Activated T-cell treated with anti-CD3 and anti-CD28 coated beads for 4 hours (primary cell): ENCODE data around the gene TPGS1.

Experiments used
- DNase-seq: peaks from one replicate; pipeline ENCODE4 v3.0.0-alpha.2; 2020

Gene TPGS1

DNA sequence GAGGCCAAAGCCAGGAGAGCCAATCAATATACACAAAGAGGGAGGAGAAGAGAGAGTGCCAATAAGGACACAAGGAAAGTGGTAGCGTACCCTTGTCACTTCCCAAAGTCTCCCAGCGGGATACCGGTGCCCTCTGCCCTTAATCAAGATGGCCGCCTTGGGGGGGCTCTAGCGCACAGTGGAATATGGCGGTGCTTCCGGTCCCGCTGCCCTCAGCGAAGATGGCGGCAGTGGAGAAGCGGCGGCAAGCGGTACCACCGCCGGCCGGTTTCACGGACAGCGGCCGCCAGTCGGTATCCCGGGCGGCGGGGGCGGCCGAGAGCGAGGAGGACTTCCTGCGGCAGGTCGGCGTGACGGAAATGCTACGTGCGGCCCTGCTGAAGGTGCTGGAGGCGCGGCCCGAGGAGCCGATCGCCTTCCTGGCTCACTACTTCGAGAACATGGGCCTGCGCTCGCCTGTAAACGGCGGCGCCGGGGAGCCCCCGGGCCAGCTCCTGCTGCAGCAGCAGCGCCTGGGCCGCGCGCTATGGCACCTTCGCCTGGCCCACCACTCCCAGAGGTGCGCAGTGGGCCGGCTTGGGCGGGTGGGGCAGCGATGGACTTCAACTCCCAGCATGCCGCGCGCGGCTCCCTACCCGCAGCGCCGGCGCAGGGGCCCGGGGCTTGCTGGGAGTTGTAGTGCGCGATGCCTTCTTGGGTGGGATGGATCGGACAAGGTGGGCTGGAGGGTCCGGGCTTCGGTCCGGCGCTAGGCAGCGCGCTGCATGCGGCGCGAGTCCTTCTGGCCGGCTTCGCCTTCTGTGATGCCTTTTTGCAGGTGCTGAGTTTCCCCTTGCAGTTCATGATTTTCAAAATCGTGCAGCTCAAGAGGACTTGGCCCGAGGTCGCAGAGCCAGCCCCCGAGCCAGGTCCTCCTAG, at the start of gene TPGS1:
Gene TPGS1 (plus strand): TSS at position 212 of the 918 bp plus-strand sequence. CDS start 10 bp downstream, at position 222.
- peak; percentile 60 for DNase-seq

- no peak for DNase-seq
Measured at GRCh38 chr19:457636-458035, 49.7 kb upstream of the TPGS1 start.

- no peak for DNase-seq
Measured at GRCh38 chr19:458091-459042, 48.9 kb upstream of the TPGS1 start.

DNA sequence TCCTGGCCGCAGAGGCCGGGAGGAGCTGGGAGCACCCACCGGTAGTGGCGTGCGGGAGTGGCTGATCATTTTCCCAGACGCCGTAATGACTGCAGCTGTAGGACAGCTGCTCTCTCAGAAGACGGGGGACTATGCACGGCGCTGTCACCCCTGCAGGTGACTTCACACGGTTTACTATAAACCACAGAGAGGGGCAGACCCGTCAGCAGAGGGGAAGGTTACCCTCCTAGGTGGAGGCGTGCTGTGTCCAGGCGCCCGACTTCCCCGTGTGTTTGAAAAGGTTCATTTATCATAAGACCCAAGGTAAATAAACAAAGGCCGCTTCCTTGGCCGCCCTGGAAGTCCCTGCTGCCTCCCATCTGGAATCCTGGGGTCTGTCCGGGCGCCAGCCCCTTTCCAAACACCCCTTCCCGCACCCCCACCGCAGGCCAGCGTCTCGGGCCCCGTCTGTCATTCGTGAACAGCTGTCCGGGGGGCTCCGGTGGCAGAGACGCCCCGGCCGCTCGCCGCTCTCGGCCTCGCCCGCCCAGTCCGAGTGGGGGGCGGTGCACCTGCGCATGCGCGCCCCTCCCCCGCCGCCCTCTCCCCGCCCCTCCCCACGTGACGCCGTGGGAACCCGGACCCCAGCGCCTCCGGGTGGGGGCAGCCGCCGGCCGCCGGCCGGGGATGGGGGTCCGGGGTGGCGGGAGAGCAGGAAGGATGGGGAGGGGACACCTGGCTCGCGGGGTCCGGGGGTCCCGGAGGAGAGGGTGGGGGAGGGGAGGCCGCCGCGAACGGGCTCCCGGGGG, 47.4 kb upstream of the TPGS1 start:
- DNase-seq: peak; percentile 11

GRCh38 chr19:460877-461720, 46.2 kb upstream of the TPGS1 start, which contains the start of gene SHC2:
TSS of gene SHC2 (minus strand) at chr19:461033. CDS start at chr19:460996, 37 bp downstream.
- DNase-seq: no peak

DNA sequence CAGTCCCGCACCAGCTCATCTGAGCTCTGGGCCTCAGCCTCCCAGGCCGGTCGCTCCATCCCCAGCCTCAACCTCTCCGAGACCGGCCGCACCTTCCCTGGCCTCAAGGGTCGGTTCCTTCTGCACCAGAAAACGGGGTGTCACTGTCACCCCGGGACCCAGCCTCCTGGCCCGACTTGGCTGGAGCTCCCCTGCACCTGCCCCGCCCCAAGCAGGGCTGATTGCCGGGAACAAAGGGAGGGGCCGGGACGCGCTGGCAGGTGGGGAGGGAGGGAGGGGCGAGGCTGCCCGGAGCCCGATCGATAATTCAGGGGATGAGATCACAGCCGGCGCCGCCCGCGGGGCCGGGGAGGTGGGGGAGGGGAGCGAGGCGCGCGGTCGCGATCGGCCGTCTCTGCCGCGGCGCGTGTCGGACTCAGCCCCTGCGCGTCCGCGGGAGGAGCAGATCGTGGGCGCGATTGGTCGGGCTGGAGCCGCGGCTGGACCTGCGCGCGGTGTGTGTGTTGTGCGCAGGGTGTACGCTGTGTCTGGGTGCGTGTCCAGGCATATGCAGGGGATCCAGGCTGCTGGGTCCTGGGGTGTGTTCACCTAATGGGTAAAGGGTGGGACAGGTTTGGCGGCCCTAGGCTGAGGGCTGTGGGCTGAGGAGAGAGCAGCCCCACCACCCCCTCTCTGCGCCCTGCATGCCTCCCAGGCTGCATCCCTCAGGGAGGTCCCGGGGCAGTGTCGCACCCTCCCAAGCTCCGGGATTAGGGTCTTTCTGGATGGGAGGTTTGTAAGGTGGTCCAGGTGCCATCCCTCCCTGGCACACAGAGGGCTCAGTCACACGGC, 45.4 kb upstream of the TPGS1 start:
- no peak for DNase-seq

DNA sequence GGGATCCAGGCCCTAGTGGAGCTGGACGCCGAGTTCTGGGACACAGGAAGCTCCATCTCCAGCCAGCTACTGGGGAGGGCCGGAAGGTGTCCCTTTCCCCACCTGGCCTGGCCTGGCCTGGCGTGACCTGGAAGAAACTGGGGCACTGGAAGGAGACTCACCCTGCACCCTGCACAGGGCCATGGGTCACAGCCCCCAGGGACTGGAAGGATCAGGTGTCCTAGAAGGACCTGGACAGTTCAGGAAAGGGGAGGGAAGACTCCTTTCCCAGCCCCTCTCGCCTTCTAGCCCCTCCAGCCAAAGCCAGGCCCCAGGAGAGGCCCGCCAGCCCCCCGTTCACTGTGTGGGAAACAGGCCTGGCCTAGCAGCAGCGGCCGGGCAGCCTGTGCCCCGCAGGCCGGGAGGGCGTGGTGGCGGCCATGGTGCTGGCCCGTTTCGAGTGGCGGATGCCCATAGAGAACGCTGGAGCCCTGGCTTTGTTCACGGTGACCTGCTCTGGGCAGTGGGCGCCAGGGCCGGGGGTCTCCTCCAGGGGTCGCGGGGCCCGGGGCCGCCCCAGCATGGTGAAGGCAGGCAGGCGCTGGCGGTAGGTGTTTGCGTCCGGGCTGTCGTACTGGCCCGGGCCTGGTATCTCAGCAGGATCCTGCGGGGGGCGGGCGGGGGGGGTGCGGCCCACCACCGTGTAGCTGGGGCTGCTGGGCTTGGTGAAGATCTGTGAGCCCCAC, 43.7 kb upstream of the TPGS1 start:
- no peak for DNase-seq

GRCh38 chr19:464208-464545, 43.1 kb upstream of the TPGS1 start:
- DNase-seq: no peak

DNA sequence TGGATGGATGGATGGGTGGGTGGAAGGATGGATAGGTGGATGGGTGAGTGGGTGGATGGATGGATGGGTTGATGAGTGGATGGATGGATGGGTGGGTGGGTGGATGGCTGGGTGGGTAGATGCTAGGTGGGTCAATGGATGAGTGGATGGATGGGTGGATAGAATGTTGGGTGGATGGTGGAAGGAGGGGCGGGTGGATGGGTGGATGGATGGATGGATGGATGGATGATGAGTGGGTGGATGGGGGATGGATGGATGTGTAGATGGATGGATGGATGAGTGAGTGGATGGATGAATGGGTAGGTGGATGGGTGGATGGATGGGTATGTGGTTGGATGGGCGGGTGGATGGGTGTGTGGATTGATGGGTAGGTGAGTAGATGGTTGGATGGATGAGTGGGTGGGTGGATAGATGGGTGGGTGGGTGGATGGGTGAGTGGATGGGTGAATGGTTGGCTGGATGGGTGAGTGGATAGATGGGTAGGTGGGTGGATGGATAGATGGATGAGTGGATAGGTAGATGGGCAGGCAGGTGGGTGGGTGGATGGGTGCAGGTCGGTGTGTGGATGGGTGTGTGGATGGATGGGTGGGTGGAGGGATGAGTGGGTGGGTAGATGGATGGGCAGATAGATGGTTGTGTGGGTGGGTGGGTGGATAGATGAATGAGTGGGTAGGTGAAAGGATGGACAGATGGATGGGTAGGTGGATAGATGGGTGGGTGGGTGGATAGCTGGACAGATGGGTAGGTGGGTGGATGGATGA, 42.1 kb upstream of the TPGS1 start:
- no peak for DNase-seq

- no peak for DNase-seq
Measured at GRCh38 chr19:467554-467953, 39.7 kb upstream of the TPGS1 start.

- DNase-seq: no peak
Measured at GRCh38 chr19:468587-469256, 38.6 kb upstream of the TPGS1 start.

DNA sequence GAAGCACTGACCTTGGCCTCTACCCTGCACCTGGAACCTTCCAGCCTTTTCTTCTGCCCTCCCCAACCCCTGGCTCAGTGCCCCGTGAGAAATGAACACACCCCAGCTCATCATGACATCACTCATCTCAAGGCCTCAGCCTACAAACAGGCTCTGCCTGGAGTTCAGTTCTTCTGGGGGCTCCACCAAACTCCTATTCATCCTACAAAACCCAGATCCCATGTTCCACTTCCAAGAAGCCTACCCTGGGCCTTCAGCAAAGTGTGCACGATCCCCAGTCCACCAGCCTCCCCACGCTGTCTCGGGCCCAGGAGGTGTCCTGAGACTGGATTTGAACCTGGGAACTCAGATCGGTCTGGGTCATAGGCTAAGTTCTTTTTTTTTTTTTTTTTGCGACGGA, 37.5 kb upstream of the TPGS1 start:
- no peak for DNase-seq

DNA sequence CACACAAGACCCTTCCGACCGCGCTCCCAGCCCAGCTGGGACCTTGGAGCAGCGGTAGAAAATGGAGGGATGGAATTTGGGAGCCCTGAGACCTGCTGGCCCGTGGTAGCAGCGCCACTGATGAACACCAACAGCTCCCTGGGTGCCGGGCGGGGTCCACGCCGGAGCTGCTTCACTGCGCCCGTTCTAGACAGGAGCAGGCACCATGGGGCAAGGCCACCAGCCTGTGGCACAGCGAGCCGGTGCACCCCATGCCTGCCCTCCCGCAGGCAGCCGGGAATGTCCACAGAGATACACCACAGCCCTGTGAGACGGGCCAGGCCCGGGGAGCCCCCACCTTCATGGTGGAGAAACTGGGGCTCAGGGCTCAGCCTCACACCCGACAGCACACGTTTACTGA, 36.6 kb upstream of the TPGS1 start:
- no peak for DNase-seq

DNA sequence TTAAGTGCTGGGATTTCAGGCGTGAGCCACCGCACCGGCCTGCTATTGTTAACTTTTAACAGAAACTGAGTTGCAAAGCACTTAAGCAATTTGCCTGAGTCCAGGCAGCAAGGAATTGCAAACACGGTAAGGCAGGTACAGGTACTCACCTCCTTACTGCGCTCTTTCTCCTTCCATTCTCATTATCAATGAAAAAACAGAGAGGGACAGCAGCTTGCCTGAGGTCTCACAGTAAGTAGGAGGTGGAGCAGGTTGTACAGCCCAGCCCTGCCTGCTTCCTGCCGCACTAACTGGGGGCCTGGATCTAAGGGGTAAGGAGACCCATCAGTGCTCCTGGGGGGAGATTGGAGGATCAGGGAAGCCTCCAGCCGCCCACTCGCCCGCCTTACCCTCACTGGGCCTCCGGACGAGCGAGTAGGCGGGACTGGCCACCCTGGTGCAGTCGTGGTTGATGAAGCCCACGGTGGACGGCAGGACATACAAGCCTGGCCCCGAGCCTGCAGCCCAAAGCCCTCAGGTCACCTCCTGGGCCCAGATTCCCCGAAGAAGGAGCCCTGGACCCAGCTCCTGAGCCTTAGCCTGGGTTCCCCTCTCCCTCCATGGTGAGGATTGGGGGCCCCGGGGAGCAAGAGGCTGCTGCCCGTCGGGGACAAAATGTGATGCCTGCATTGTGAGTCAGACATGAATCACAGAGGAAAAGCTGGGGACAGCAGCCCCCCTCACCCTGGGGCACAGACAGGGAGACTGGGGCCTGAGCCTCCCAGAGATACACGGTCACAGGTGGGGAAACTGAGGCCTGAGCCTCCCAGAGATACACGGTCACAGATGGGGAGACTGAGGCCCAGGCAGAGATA, 35.1 kb upstream of the TPGS1 start:
- no peak for DNase-seq

- no peak for DNase-seq
Measured at GRCh38 chr19:474126-475078, 32.9 kb upstream of the TPGS1 start.

GRCh38 chr19:475360-475759, 31.9 kb upstream of the TPGS1 start:
- no peak for DNase-seq
